HEK293T (cell line): ENCODE data around the gene STRIP1.

Experiments used
- CTCF ChIA-PET: fragments of 350-600 bp; formaldehyde crosslinking; extraction: SDS; loops from one replicate; lab custom pipeline; 2021; ENCODE audit warnings: antibody characterized with exemption, inconsistent platforms; lab: Yijun Ruan, JAX
- POLR2A ChIA-PET: fragments of 350-600 bp; formaldehyde crosslinking; extraction: SDS; loops from one replicate; lab custom pipeline; 2020; ENCODE audit warnings: antibody characterized with exemption, inconsistent platforms; lab: Yijun Ruan, JAX
- DNase-seq: peaks from one replicate; pipeline ENCODE4 v3.0.0; 2012; ENCODE audit warnings: mixed read lengths; ENCODE audit errors: extremely low spot score
- ARNT ChIP-seq: fragments of 450-650 bp; IDR thresholded peaks from 2 replicates; pipeline ENCODE4 v1.6.1; 2017; ENCODE audit warnings: mild to moderate bottlenecking
- BHLHE40 ChIP-seq: fragments of 450-650 bp; IDR thresholded peaks from 2 replicates; pipeline ENCODE4 v1.6.1; 2016; ENCODE audit warnings: mild to moderate bottlenecking, moderate library complexity, borderline replicate concordance
- CTBP1 ChIP-seq: fragments of 450-650 bp; IDR thresholded peaks from 2 replicates; pipeline ENCODE4 v1.6.1; 2016; ENCODE audit warnings: borderline replicate concordance
- ELF4 ChIP-seq: fragments of 450-650 bp; IDR thresholded peaks from 2 replicates; pipeline ENCODE4 v1.6.1; 2017; ENCODE audit warnings: antibody characterized with exemption
- FOXA1 ChIP-seq: fragments of 450-650 bp; IDR thresholded peaks from 2 replicates; pipeline ENCODE4 v1.6.1; 2016; ENCODE audit warnings: mild to moderate bottlenecking
- FOXK2 ChIP-seq: fragments of 450-650 bp; IDR thresholded peaks from 2 replicates; pipeline ENCODE4 v1.6.1; 2016; ENCODE audit warnings: mild to moderate bottlenecking
- FOXM1 ChIP-seq: fragments of 450-650 bp; IDR thresholded peaks from 2 replicates; pipeline ENCODE4 v1.6.1; 2017; ENCODE audit warnings: mild to moderate bottlenecking, borderline replicate concordance
- HDGF ChIP-seq: fragments of 450-650 bp; IDR thresholded peaks from 2 replicates; pipeline ENCODE4 v1.6.1; 2017; ENCODE audit warnings: antibody characterized with exemption, borderline replicate concordance
- L3MBTL2 ChIP-seq: fragments of 450-650 bp; conservative IDR thresholded peaks from 2 replicates; pipeline ENCODE4 v1.6.1; 2016; ENCODE audit warnings: mild to moderate bottlenecking
- LEF1 ChIP-seq: fragments of 450-650 bp; IDR thresholded peaks from 2 replicates; pipeline ENCODE4 v1.6.1; 2017; ENCODE audit warnings: mild to moderate bottlenecking, borderline replicate concordance
- NFRKB ChIP-seq: fragments of 450-650 bp; IDR thresholded peaks from 2 replicates; pipeline ENCODE4 v1.6.1; 2016; ENCODE audit warnings: mild to moderate bottlenecking, moderate library complexity
- PKNOX1 ChIP-seq: fragments of 450-650 bp; IDR thresholded peaks from 2 replicates; pipeline ENCODE4 v1.6.1; 2016
- SP1 ChIP-seq: fragments of 450-650 bp; IDR thresholded peaks from 2 replicates; pipeline ENCODE4 v1.6.1; 2017
- SUZ12 ChIP-seq: fragments of 450-650 bp; IDR thresholded peaks from 2 replicates; pipeline ENCODE4 v1.6.1; 2016; ENCODE audit warnings: mild to moderate bottlenecking
- TARDBP ChIP-seq: fragments of 450-650 bp; IDR thresholded peaks from 2 replicates; pipeline ENCODE4 v1.6.1; 2016
- ZNF384 ChIP-seq: fragments of 450-650 bp; IDR thresholded peaks from 2 replicates; pipeline ENCODE4 v1.6.1; 2016

The STRIP1 gene

GRCh38 chr1:110047463-110047862, 13.0 kb downstream of the STRIP1 start:
- TF ChIP-seq FOXA1 (no peak), SP1 (no peak), ELF4 (no peak), ZNF384 (no peak), TARDBP (no peak), ARNT (no peak), HDGF (no peak), PKNOX1 (no peak), LEF1 (no peak), BHLHE40 (no peak), FOXK2 (no peak), SUZ12 (no peak), CTBP1 (no peak), FOXM1 (no peak), NFRKB (no peak), L3MBTL2 (no peak)
- no peak for DNase-seq
- ChIA-PET POLR2A (interaction anchor here (1.8 kb wide), 1 partner anchor 13 kb away, joined by 7 read pairs; the partner anchor contains the start of gene STRIP1), CTCF (interaction anchor here (0.5 to 1.7 kb wide), 2 partner anchors 13 to 16 kb away, joined by 5 read pairs; no protein-coding TSS in a partner anchor)

- TF ChIP-seq FOXK2, result no peak
- TF ChIP-seq ELF4, result no peak
- TF ChIP-seq ARNT, result no peak
- TF ChIP-seq SUZ12, result no peak
- TF ChIP-seq ZNF384, result no peak
- no peak for TF ChIP-seq LEF1
- TF ChIP-seq SP1, result no peak
- no peak for TF ChIP-seq NFRKB
- no peak for TF ChIP-seq TARDBP
- no peak for TF ChIP-seq FOXA1
- POLR2A ChIA-PET, result interaction anchor here (1.8 kb wide), 1 partner anchor 14 kb away, joined by 7 read pairs; the partner anchor contains the start of gene STRIP1
- DNase-seq, result no peak
- CTCF ChIA-PET, result interaction anchor here (1.7 kb wide), 1 partner anchor 12 kb away, joined by 5 read pairs; no protein-coding TSS in a partner anchor
These were observed 13.8 kb downstream of the STRIP1 start for GRCh38 chr1:110048240-110048639.

GRCh38 chr1:110048923-110049601, 14.6 kb downstream of the STRIP1 start:
- POLR2A ChIA-PET, result interaction anchor here (1.8 kb wide), 1 partner anchor 14 kb away, joined by 7 read pairs; the partner anchor contains the start of gene STRIP1
- CTCF ChIA-PET, result interaction anchor here (1.7 kb wide), 1 partner anchor 11 kb away, joined by 5 read pairs; no protein-coding TSS in a partner anchor
- DNase-seq, result no peak

GRCh38 chr1:110049801-110050601, 15.6 kb downstream of the STRIP1 start:
- POLR2A ChIA-PET, result interaction anchor here (3.2 kb wide), 1 partner anchor 15 kb away, joined by 15 read pairs; the partner anchor contains the start of gene STRIP1
- TF ChIP-seq HDGF (no peak), SUZ12 (no peak), ARNT (no peak), FOXK2 (no peak), SP1 (no peak), PKNOX1 (no peak), TARDBP (no peak), ZNF384 (no peak), L3MBTL2 (no peak), FOXA1 (no peak), ELF4 (no peak), FOXM1 (no peak)
- CTCF ChIA-PET, result interaction anchor here (2.9 kb wide), 1 partner anchor 10 kb away, joined by 14 read pairs; no protein-coding TSS in a partner anchor
- DNase-seq, result no peak

More at GRCh38 chr1:110048923-110049601, 14.6 kb downstream of the STRIP1 start:
- TF ChIP-seq LEF1 (no peak), FOXM1 (no peak), SP1 (no peak), FOXA1 (no peak), CTBP1 (no peak), NFRKB (no peak), ELF4 (no peak), BHLHE40 (no peak), FOXK2 (no peak), HDGF (no peak), PKNOX1 (no peak), ZNF384 (no peak), TARDBP (no peak), SUZ12 (no peak), ARNT (no peak), L3MBTL2 (no peak)

GRCh38 chr1:110050602-110051261, 16.3 kb downstream of the STRIP1 start:
- CTCF ChIA-PET, result interaction anchor here (1.0 to 5.2 kb wide), 3 partner anchors 9 to 54 kb away, joined by 4 to 34 read pairs (median 14); no protein-coding TSS in a partner anchor
- no peak for TF ChIP-seq CTBP1
- TF ChIP-seq FOXA1, result no peak
- no peak for TF ChIP-seq SP1
- no peak for TF ChIP-seq ZNF384
- TF ChIP-seq L3MBTL2, result no peak
- TF ChIP-seq PKNOX1, result no peak
- TF ChIP-seq NFRKB, result no peak
- TF ChIP-seq FOXM1, result no peak
- no peak for TF ChIP-seq SUZ12
- no peak for TF ChIP-seq HDGF
- no peak for TF ChIP-seq LEF1
- POLR2A ChIA-PET, result interaction anchor here (3.2 kb wide), 1 partner anchor 16 kb away, joined by 15 read pairs; the partner anchor contains the start of gene STRIP1
- DNase-seq, result no peak
